HCT116 (cell line): ENCODE results near the gene NCBP2. TPM values are rescaled to one million over a fixed set of nuclear protein-coding genes. Genes with fewer than 3 reads are reported as not detected.

Source experiments
- ATAC-seq: fragments of 200-7000 bp; cut with Tn5 transposase; 2 replicates; pipeline ENCODE4 v1.9.1; 2020; ENCODE audit warnings: mild to moderate bottlenecking, moderate library complexity
- BruUV-seq: library from RNA; stranded (reverse); fragments of 400-500 nt; replicated peaks from 2 replicates; lab custom pipeline; 2021; lab: Mats Ljungman, UMichigan
- CTCF ChIA-PET: fragments of 300-600 bp; sonication (Branson Sonifier 250); formaldehyde crosslinking; loops from one replicate; lab custom pipeline; 2021; ENCODE audit warnings: antibody characterized with exemption; lab: Charles Lee
- POLR2A ChIA-PET: fragments of 300-600, 350-600 bp; sonication (Branson Sonifier 250); formaldehyde crosslinking; loops from one replicate; lab custom pipeline; 2021; ENCODE audit warnings: antibody characterized with exemption; lab: Charles Lee
- RAD21 ChIA-PET, 2 experiments: fragments of 300-600 bp; sonication (Branson Sonifier 250); formaldehyde crosslinking; loops; one replicate each; lab custom pipeline; 2023; ENCODE audit warnings: low total read pairs in 2 of 2; ENCODE audit not compliant: uncharacterized antibody in 2 of 2, unreplicated experiment in 2 of 2, low non-redundant PET in 1 of 2; lab: Charles Lee
- DNase-seq: peaks from one replicate; pipeline ENCODE4 v3.0.0-alpha.2; 2010; ENCODE audit warnings: low read depth, low spot score
- H2AFZ ChIP-seq: fragments of 200-600 bp; shearing (Covaris generic), sonication (generic); 2 replicates; pipeline ENCODE4 v1.6.1; 2017; ENCODE audit warnings: low read depth, mixed run types, mixed read lengths, antibody characterized with exemption, low read length; ENCODE audit not compliant: poor library complexity, severe bottlenecking
- H3K27ac ChIP-seq: 2 replicates; pipeline ENCODE4 v1.5.1; 2012; ENCODE audit warnings: low read depth, low read length
- H3K27me3 ChIP-seq: fragments of 200-600 bp; sonication (generic); 2 replicates; pipeline ENCODE4 v1.6.1; 2016; ENCODE audit warnings: mixed run types, low read length, mixed read lengths; ENCODE audit not compliant: insufficient read depth
- H3K36me3 ChIP-seq, 2 experiments: fragments of 200-500 bp in 1 of 2; fragments of 200-600 bp in 1 of 2; sonication (Bioruptor generic) in 1 of 2; sonication (generic) in 1 of 2; 2 replicates each; pipeline versions ENCODE4 v1.5.1 to v1.6.1; 2014 to 2016; ENCODE audit warnings: low read length in 2 of 2, inconsistent platforms in 1 of 2, mixed read lengths in 1 of 2, mixed run types in 1 of 2; ENCODE audit not compliant: insufficient read depth in 2 of 2, control insufficient read depth in 1 of 2
- H3K4me1 ChIP-seq, 2 experiments: fragments of 200-600 bp in 1 of 2; sonication (generic) in 1 of 2; 2 replicates each; pipeline versions ENCODE4 v1.5.1 to v1.6.1; 2012 to 2017; ENCODE audit warnings: low read length in 2 of 2, inconsistent platforms in 1 of 2, mild to moderate bottlenecking in 1 of 2, mixed read lengths in 1 of 2, mixed run types in 1 of 2, moderate library complexity in 1 of 2; ENCODE audit not compliant: insufficient read depth in 2 of 2, control insufficient read depth in 1 of 2
- H3K4me2 ChIP-seq: fragments of 200-600 bp; sonication (generic); 2 replicates; pipeline ENCODE4 v1.6.1; 2017; ENCODE audit warnings: mixed run types, low read length, mixed read lengths
- H3K4me3 ChIP-seq, 2 experiments: fragments of 200-600 bp in 1 of 2; sonication (generic) in 1 of 2; replicated peaks in 1 of 2; 2 replicates each; pipeline ENCODE4 v1.5.1; 2011 to 2016; ENCODE audit warnings: low read length in 2 of 2, control low read depth in 1 of 2, low read depth in 1 of 2, mild to moderate bottlenecking in 1 of 2, mixed read lengths in 1 of 2, mixed run types in 1 of 2
- H3K79me2 ChIP-seq: fragments of 200-600 bp; sonication (generic); 2 replicates; pipeline ENCODE4 v1.6.1; 2017; ENCODE audit warnings: mild to moderate bottlenecking, mixed run types, low read length, moderate library complexity, mixed read lengths; ENCODE audit not compliant: insufficient read depth
- H3K9ac ChIP-seq: fragments of 200-600 bp; sonication (generic); 2 replicates; pipeline ENCODE4 v1.6.1; 2016; ENCODE audit warnings: low read length, mixed read lengths
- H3K9me2 ChIP-seq: fragments of 200-600 bp; sonication (generic), shearing (Covaris generic); 2 replicates; pipeline ENCODE4 v1.6.1; 2017; ENCODE audit warnings: mixed run types, mild to moderate bottlenecking, moderate library complexity; ENCODE audit not compliant: insufficient read depth
- H3K9me3 ChIP-seq, 2 experiments: fragments of 200-500 bp in 1 of 2; fragments of 200-600 bp in 1 of 2; sonication (Bioruptor generic) in 1 of 2; sonication (generic) in 1 of 2; 2 replicates each; pipeline ENCODE4 v1.6.1; 2014 to 2017; ENCODE audit warnings: low read length in 2 of 2, mixed read lengths in 2 of 2, inconsistent platforms in 1 of 2, low read depth in 1 of 2, mild to moderate bottlenecking in 1 of 2, mixed run types in 1 of 2, moderate library complexity in 1 of 2; ENCODE audit not compliant: control insufficient read depth in 1 of 2, insufficient read depth in 1 of 2
- H4K20me1 ChIP-seq: fragments of 200-600 bp; sonication (generic), shearing (Covaris generic); 2 replicates; pipeline ENCODE4 v1.6.1; 2017; ENCODE audit warnings: mixed run types, mild to moderate bottlenecking, moderate library complexity; ENCODE audit not compliant: insufficient read depth
- CBX3 ChIP-seq: IDR thresholded peaks from 2 replicates; pipeline ENCODE4 v1.6.1; 2012; ENCODE audit warnings: low read depth
- CEBPB ChIP-seq: IDR thresholded peaks from 2 replicates; pipeline ENCODE4 v1.6.1; 2012; ENCODE audit warnings: low read depth
- ELF1 ChIP-seq: IDR thresholded peaks from 2 replicates; pipeline ENCODE4 v1.6.1; 2012; ENCODE audit warnings: low read depth, borderline replicate concordance
- EZH2phosphoT487 ChIP-seq: fragments of 200-600 bp; IDR thresholded peaks from 2 replicates; pipeline ENCODE4 v1.6.1; 2018; ENCODE audit warnings: antibody characterized with exemption, borderline replicate concordance
- FOSL1 ChIP-seq: IDR thresholded peaks from 2 replicates; pipeline ENCODE4 v1.6.1; 2012; ENCODE audit warnings: low read depth
- JUND ChIP-seq: IDR thresholded peaks from 2 replicates; pipeline ENCODE4 v1.6.1; 2012
- RAD21 ChIP-seq: IDR thresholded peaks from 2 replicates; pipeline ENCODE4 v1.6.1; 2012; ENCODE audit warnings: low read depth, mild to moderate bottlenecking
- SIN3A ChIP-seq: IDR thresholded peaks from 2 replicates; pipeline ENCODE4 v1.6.1; 2012; ENCODE audit warnings: low read depth
- SP1 ChIP-seq: IDR thresholded peaks from 2 replicates; pipeline ENCODE4 v1.6.1; 2012; ENCODE audit warnings: low read depth
- YY1 ChIP-seq: IDR thresholded peaks from 2 replicates; pipeline ENCODE4 v1.6.1; 2011; ENCODE audit warnings: low read length, low read depth, moderate library complexity, mild to moderate bottlenecking; ENCODE audit not compliant: insufficient replicate concordance; ENCODE audit errors: extremely low read depth
- ZFX ChIP-seq: fragments of 450-650 bp; IDR thresholded peaks from 2 replicates; pipeline ENCODE4 v1.6.1; 2017
- ZNF274 ChIP-seq: fragments of 200-500 bp; sonication (Bioruptor generic); IDR thresholded peaks from 2 replicates; pipeline ENCODE4 v1.6.1; 2014; ENCODE audit warnings: mild to moderate bottlenecking, low read depth, low read length, inconsistent platforms
- intact Hi-C: fragments of 100-400 bp; cut with micrococcal nuclease; formaldehyde crosslinking; loops from 2 replicates; pipeline ENCODE4 v1.10.0; 2022
- total RNA-seq: library from RNA; stranded (reverse); gene quantifications from one replicate; pipeline ENCODE4 v1.2.1, GENCODE V29; 2021; ENCODE audit not compliant: unreplicated experiment
- TF ChIP-seq, protein P1 (sequence below), 3 experiments: fragments of 200-600 bp in 1 of 3; sonication (generic) in 1 of 3; IDR thresholded peaks in 2 of 3; conservative IDR thresholded peaks in 1 of 3; 2 replicates each; pipeline ENCODE4 v1.5.1; 2012 to 2017; ENCODE audit warnings: low read depth in 2 of 3, low read length in 2 of 3, antibody characterized with exemption in 1 of 3, borderline replicate concordance in 1 of 3, control low read depth in 1 of 3, mild to moderate bottlenecking in 1 of 3, mixed read lengths in 1 of 3, mixed run types in 1 of 3, moderate library complexity in 1 of 3; ENCODE audit not compliant: insufficient read depth in 1 of 3
- TF ChIP-seq, protein P2 (sequence below): IDR thresholded peaks from 2 replicates; pipeline ENCODE4 v1.6.1; 2012

NCBP2 gene
- total RNA-seq, 1 experiment from 2014 or later: 82.4 TPM

DNA sequence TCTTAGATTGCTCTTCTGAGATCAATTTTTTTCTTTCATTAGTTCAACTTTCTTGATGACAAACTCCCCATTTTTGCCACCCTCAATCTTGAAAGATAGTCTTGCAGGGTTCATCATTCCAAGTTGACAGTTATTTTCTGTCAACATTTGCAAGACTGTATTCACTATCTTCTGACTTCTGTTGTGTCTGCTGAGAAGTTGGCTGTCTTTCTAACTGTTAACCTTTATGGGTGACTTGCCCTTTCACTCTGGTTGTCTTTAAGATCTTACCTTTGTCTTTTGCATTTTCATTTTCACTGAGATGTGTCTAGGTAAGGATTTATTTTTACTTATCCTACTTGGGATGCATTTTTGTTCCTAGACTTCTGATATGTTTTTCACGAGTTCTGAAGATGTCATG, 40.9 kb upstream of the NCBP2 start:
- Histone ChIP-seq H3K9me3 (peaks cover 3 to 5% of the 10 kb centered on the region in 2 experiments; a peak in 1 of 4 replicates), H3K27ac (no peak overlapping the region), H3K4me2 (no peak overlapping the region), H3K79me2 (no peaks in the 10 kb centered on the region), H3K9me2 (no peaks in the 10 kb centered on the region), H2AFZ (no peak overlapping the region), H3K9ac (no peak overlapping the region), H4K20me1 (no peaks in the 10 kb centered on the region), H3K4me1 (peaks cover 0 to 10% of the 10 kb centered on the region in 2 experiments; a peak in 1 of 4 replicates), H3K27me3 (no peaks in the 10 kb centered on the region), H3K36me3 (no peaks in the 10 kb centered on the region), H3K4me3 (no peak overlapping the region)
- ChIA-PET CTCF (no interaction called here), POLR2A (no interaction called here), RAD21 (no interaction called here)
- intact Hi-C loops: no loop called here
- BruUV-seq: no TSS peak
- ATAC-seq (no peak), DNase-seq (no peak)
- TF ChIP-seq CBX3 (peak; percentile 82; the same call in 1 of the 2 replicates), SIN3A (no peak), FOSL1 (no peak), ZFX (no peak)
- TF ChIP-seq, protein P1, sequence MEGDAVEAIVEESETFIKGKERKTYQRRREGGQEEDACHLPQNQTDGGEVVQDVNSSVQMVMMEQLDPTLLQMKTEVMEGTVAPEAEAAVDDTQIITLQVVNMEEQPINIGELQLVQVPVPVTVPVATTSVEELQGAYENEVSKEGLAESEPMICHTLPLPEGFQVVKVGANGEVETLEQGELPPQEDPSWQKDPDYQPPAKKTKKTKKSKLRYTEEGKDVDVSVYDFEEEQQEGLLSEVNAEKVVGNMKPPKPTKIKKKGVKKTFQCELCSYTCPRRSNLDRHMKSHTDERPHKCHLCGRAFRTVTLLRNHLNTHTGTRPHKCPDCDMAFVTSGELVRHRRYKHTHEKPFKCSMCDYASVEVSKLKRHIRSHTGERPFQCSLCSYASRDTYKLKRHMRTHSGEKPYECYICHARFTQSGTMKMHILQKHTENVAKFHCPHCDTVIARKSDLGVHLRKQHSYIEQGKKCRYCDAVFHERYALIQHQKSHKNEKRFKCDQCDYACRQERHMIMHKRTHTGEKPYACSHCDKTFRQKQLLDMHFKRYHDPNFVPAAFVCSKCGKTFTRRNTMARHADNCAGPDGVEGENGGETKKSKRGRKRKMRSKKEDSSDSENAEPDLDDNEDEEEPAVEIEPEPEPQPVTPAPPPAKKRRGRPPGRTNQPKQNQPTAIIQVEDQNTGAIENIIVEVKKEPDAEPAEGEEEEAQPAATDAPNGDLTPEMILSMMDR (IDR thresholded peaks at IDR 0.05 in 2 of 3, conservative IDR thresholded peaks at IDR 0.05 in 1 of 3; ENCODE audit: borderline replicate concordance in 1 of 3, insufficient read depth in 1 of 3, low read depth in 2 of 3, low read length in 2 of 3): no peak

DNA sequence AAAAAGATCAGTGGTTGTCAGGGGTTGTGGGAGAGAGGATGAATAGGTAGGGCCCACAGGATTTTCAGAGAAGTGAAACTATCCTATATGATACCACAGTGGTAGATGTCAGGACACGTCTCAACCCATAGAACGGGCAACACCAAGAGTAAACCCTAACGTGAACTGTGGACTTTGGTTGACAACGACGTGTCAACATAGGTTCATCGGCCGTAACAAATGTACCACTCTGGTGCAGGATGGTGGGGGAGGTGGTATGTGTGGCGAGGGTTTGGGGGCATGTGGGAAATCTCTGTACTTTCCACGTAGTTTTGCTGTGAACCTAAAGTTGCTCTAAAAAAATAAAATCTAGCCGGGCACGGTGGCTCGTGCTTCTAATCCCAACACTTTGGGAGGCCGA, 39.3 kb upstream of the NCBP2 start:
- ChIA-PET POLR2A (no interaction called here), RAD21 (no interaction called here), CTCF (no interaction called here)
- Histone ChIP-seq H3K9me2 (no peaks in the 10 kb centered on the region), H4K20me1 (no peaks in the 10 kb centered on the region), H3K36me3 (no peaks in the 10 kb centered on the region), H3K4me3 (no peak overlapping the region), H3K27ac (no peak overlapping the region), H3K79me2 (no peaks in the 10 kb centered on the region), H3K9ac (no peak overlapping the region), H3K4me2 (no peak overlapping the region), H3K9me3 (peaks cover 3 to 5% of the 10 kb centered on the region in 2 experiments; a peak in 1 of 4 replicates), H3K27me3 (no peaks in the 10 kb centered on the region), H2AFZ (no peak overlapping the region), H3K4me1 (peaks cover 0 to 8% of the 10 kb centered on the region in 2 experiments; a peak in 1 of 4 replicates)
- DNase-seq: no peak
- intact Hi-C loops: no loop called here
- BruUV-seq: no TSS peak
- no peak for TF ChIP-seq CEBPB
- TF ChIP-seq, protein P1 (IDR thresholded peaks at IDR 0.05 in 2 of 3, conservative IDR thresholded peaks at IDR 0.05 in 1 of 3; ENCODE audit: borderline replicate concordance in 1 of 3, insufficient read depth in 1 of 3, low read depth in 2 of 3, low read length in 2 of 3): no peak
- TF ChIP-seq RAD21: no peak
- TF ChIP-seq SP1: no peak
- TF ChIP-seq ZFX: no peak
- no peak for TF ChIP-seq YY1
- no peak for TF ChIP-seq JUND
- TF ChIP-seq ELF1: no peak
- no peak for TF ChIP-seq EZH2phosphoT487
- no peak for TF ChIP-seq ZNF274
- TF ChIP-seq SIN3A: no peak
- TF ChIP-seq, protein P2, sequence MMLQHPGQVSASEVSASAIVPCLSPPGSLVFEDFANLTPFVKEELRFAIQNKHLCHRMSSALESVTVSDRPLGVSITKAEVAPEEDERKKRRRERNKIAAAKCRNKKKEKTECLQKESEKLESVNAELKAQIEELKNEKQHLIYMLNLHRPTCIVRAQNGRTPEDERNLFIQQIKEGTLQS: no peak
- ATAC-seq: no peak
